AG09319 (cell line): ENCODE measurements around the gene CRYBA4.
A peak's percentile ranks its signal among the peaks of the same experiment; 100 is the strongest.

Experiments used
- DNase-seq: peaks from one replicate; pipeline ENCODE4 v3.0.0-alpha.2; 2010; ENCODE audit warnings: low read depth; ENCODE audit errors: extremely low read depth
- CTCF ChIP-seq: IDR thresholded peaks from 2 replicates; pipeline ENCODE4 v1.5.1; 2011; ENCODE audit warnings: low read depth, mild to moderate bottlenecking, inconsistent platforms, low read length, moderate library complexity

The CRYBA4 gene

GRCh38 chr22:26672060-26672471 lies 50.3 kb downstream of the CRYBA4 start:
- no peak for TF ChIP-seq CTCF
- DNase-seq = no peak

- DNase-seq = peak; percentile 91
- TF ChIP-seq CTCF = peak; percentile 68
Observed at GRCh38 chr22:26672590-26673468, 51.1 kb downstream of the CRYBA4 start.

- no peak for DNase-seq
- no peak for TF ChIP-seq CTCF
Observed at GRCh38 chr22:26673486-26673885, 51.7 kb downstream of the CRYBA4 start.

GRCh38 chr22:26674211-26675190 lies 52.7 kb downstream of the CRYBA4 start:
- no peak for TF ChIP-seq CTCF
- no peak for DNase-seq

- TF ChIP-seq CTCF = no peak
- DNase-seq = no peak
Observed at GRCh38 chr22:26675687-26676268, 54.0 kb downstream of the CRYBA4 start.

GRCh38 chr22:26677217-26677616 lies 55.5 kb downstream of the CRYBA4 start:
- TF ChIP-seq CTCF = no peak

More at GRCh38 chr22:26677217-26677616, 55.5 kb downstream of the CRYBA4 start:
- no peak for DNase-seq
